K562 (cell line): Measurements from ENCODE around the gene ATP6V0D1. TPM values are rescaled to one million over a fixed set of nuclear protein-coding genes. Genes with fewer than 3 reads are reported as not detected.

Source experiments
- CBX5 ChIP-seq: IDR thresholded peaks from 2 replicates; pipeline ENCODE4 v1.6.1; 2014; ENCODE audit warnings: low read depth, borderline replicate concordance
- CHD2 ChIP-seq: IDR thresholded peaks from 2 replicates; pipeline ENCODE4 v1.6.1; 2011; ENCODE audit warnings: low read depth, low read length
- CREBBP ChIP-seq: IDR thresholded peaks from one replicate; pipeline ENCODE4 v1.6.1; 2012; ENCODE audit warnings: low read depth, mild to moderate bottlenecking, control low read depth, inconsistent platforms, low read length
- CTCFL ChIP-seq: IDR thresholded peaks from 2 replicates; pipeline ENCODE4 v1.6.1; 2011; ENCODE audit warnings: borderline replicate concordance, low read depth, mild to moderate bottlenecking, moderate library complexity, low read length; ENCODE audit not compliant: insufficient read depth, poor library complexity, severe bottlenecking
- DLX4 ChIP-seq: fragments of 250-450 bp; sonication (Bioruptor Pico); IDR thresholded peaks from 2 replicates; pipeline ENCODE4 v1.6.1; 2021; ENCODE audit warnings: mild to moderate bottlenecking
- EHMT2 ChIP-seq: fragments of 450-650 bp; IDR thresholded peaks from 2 replicates; pipeline ENCODE4 v1.6.1; 2018; ENCODE audit warnings: antibody characterized with exemption
- FOXJ2 ChIP-seq: fragments of 200-800 bp; sonication (Bioruptor generic); IDR thresholded peaks from 2 replicates; pipeline ENCODE4 v1.6.1; 2016; ENCODE audit warnings: missing genetic modification characterization, missing compliant biosample characterization
- HCFC1 ChIP-seq: IDR thresholded peaks from 2 replicates; pipeline ENCODE4 v1.6.1; 2012; ENCODE audit warnings: low read depth, low read length, improper control_type of control experiment
- IRF1 ChIP-seq: sonication (generic); formaldehyde crosslinking; IDR thresholded peaks from 2 replicates; pipeline ENCODE4 v1.8.0; 2022; ENCODE audit warnings: missing genetic modification reagents, mild to moderate bottlenecking, borderline replicate concordance
- KAT7 ChIP-seq: sonication (generic); formaldehyde crosslinking; IDR thresholded peaks from 2 replicates; pipeline ENCODE4 v1.8.0; 2022; ENCODE audit warnings: missing genetic modification reagents, mild to moderate bottlenecking, borderline replicate concordance
- MTF1 ChIP-seq: fragments of 250-450 bp; sonication (Bioruptor Pico); IDR thresholded peaks from 2 replicates; pipeline ENCODE4 v1.9.0; 2021; ENCODE audit warnings: moderate library complexity, mild to moderate bottlenecking, inconsistent platforms, borderline replicate concordance
- MXD1 ChIP-seq: fragments of 250-450 bp; sonication (Bioruptor Pico); IDR thresholded peaks from 2 replicates; pipeline ENCODE4 v1.8.0; 2021; ENCODE audit warnings: borderline replicate concordance, mild to moderate bottlenecking, moderate library complexity; ENCODE audit not compliant: poor library complexity, severe bottlenecking
- PBX2 ChIP-seq, 2 experiments: IDR thresholded peaks in 1 of 2; conservative IDR thresholded peaks in 1 of 2; 2 replicates each; pipeline ENCODE4 v1.6.1; 2016; ENCODE audit warnings: low read depth in 2 of 2, mild to moderate bottlenecking in 1 of 2, missing compliant biosample characterization in 1 of 2, missing genetic modification characterization in 1 of 2, moderate library complexity in 1 of 2
- SLC30A9 ChIP-seq: fragments of 250-450 bp; sonication (Bioruptor Pico); IDR thresholded peaks from 2 replicates; pipeline ENCODE4 v1.8.0; 2022; ENCODE audit warnings: mild to moderate bottlenecking, moderate library complexity
- SRSF3 ChIP-seq: fragments of 200-400 bp; formaldehyde crosslinking; IDR thresholded peaks from 2 replicates; pipeline ENCODE4 v1.6.1; 2016; ENCODE audit warnings: mild to moderate bottlenecking, low read length, moderate library complexity; ENCODE audit not compliant: insufficient read depth
- TCF7L2 ChIP-seq: fragments of 150-350 bp; IDR thresholded peaks from 2 replicates; pipeline ENCODE4 v1.6.1; 2016; ENCODE audit warnings: low read depth, mild to moderate bottlenecking, low read length, moderate library complexity
- ZBTB7A ChIP-seq: IDR thresholded peaks from 2 replicates; pipeline ENCODE4 v1.6.1; 2011; ENCODE audit warnings: low read depth, mild to moderate bottlenecking, low read length, moderate library complexity, borderline replicate concordance; ENCODE audit not compliant: control insufficient read depth
- ZFP36 ChIP-seq: fragments of 150-350 bp; IDR thresholded peaks from 2 replicates; pipeline ENCODE4 v1.6.1; 2018; ENCODE audit warnings: low read length, low read depth; ENCODE audit not compliant: partially characterized antibody
- ZKSCAN3 ChIP-seq: fragments of 250-450 bp; sonication (Bioruptor Pico); IDR thresholded peaks from 2 replicates; pipeline ENCODE4 v1.4.0; 2020
- ZNF3 ChIP-seq: fragments of 250-450 bp; sonication (Bioruptor Pico); IDR thresholded peaks from 2 replicates; pipeline ENCODE4 v1.5.0; 2021; ENCODE audit warnings: mild to moderate bottlenecking, moderate library complexity
- polyA plus RNA-seq, 8 experiments: library from polyadenylated mRNA; depleted of rRNA in 4 of 8; stranded (reverse) in 5 of 8; unstranded in 3 of 8; fragments of >200 nt; fragmentation: Nextera tagmentation in 2 of 8; fragmentation: Illumina TruSeq in 1 of 8; extraction: Ambion mirVana in 2 of 8; extraction: Trizol in 1 of 8; gene quantifications; 2 replicates each; pipeline versions ENCODE4 v1.2.1 to v1.2.3, GENCODE V29; 2011 to 2014; ENCODE audit warnings: inconsistent platforms in 1 of 8, missing spikeins in 1 of 8
- total RNA-seq, 7 experiments: library from RNA; depleted of rRNA in 6 of 7; stranded (reverse); fragments of >200 nt in 6 of 7; fragmentation: Illumina TruSeq in 2 of 7; extraction: Trizol in 2 of 7; gene quantifications; 2 replicates each; pipeline versions ENCODE4 v1.2.1 to v1.2.3, GENCODE V29; 2011 to 2021; ENCODE audit warnings: low replicate concordance in 1 of 7

ATP6V0D1 gene
- total and polyA plus RNA-seq, 9 of the 15 experiments (the other 6 are each of a cell fraction or from before 2014, with no cell fraction given), result 23.2 to 69.7 (median 45.6) TPM

- TF ChIP-seq ZNF3 (no peak), IRF1 (CRISPR knock-in tag) (no peak), ZKSCAN3 (CRISPR knock-in tag) (no peak), HCFC1 (no peak), MTF1 (no peak), SLC30A9 (CRISPR knock-in tag) (no peak), MXD1 (CRISPR knock-in tag) (no peak), FOXJ2 (tag) (no peak), ZBTB7A (peak; percentile 49; the same call in 1 of the 2 replicates), CTCFL (peak; percentile 19), EHMT2 (no peak), PBX2 (CRISPR knock-in tag; IDR thresholded peaks at IDR 0.05; ENCODE audit: low read depth) (no peak), PBX2 (tag; conservative IDR thresholded peaks at IDR 0.05; ENCODE audit: low read depth) (no peak), DLX4 (CRISPR knock-in tag) (no peak), KAT7 (CRISPR knock-in tag) (no peak; the same call in 1 of the 2 replicates), SRSF3 (no peak), CBX5 (no peak), CHD2 (no peak), CREBBP (no peak), ZFP36 (no peak), TCF7L2 (no peak)
Measured at GRCh38 chr16:67528222-67528869, 47.4 kb upstream of the ATP6V0D1 start, which contains the start of gene RIPOR1 (continued).
